Neural crest cell (in vitro differentiated cells): ENCODE measurements around the gene RIMBP2. TPM values are rescaled to one million over a fixed set of nuclear protein-coding genes. Genes with fewer than 3 reads are reported as not detected.

Experiments
- DNase-seq: peaks from one replicate; pipeline ENCODE4 v3.0.0; 2021; ENCODE audit warnings: low read depth, mixed read lengths, low spot score
- H3K27ac Mint-ChIP-seq: one replicate; pipeline ENCODE4 v1.8.0; 2021; ENCODE audit warnings: mild to moderate bottlenecking, mixed read lengths; ENCODE audit not compliant: unreplicated experiment
- H3K27me3 Mint-ChIP-seq: 2 replicates; pipeline ENCODE4 v1.8.0; 2021; ENCODE audit warnings: low read depth, mild to moderate bottlenecking, mixed read lengths
- H3K36me3 Mint-ChIP-seq: 2 replicates; pipeline ENCODE4 v1.8.0; 2021; ENCODE audit warnings: low read depth, mild to moderate bottlenecking, mixed read lengths
- H3K4me1 Mint-ChIP-seq: 2 replicates; pipeline ENCODE4 v1.8.0; 2021; ENCODE audit warnings: mixed read lengths
- H3K4me3 Mint-ChIP-seq: one replicate; pipeline ENCODE4 v1.8.0; 2021; ENCODE audit warnings: mild to moderate bottlenecking, mixed read lengths
- H3K9me3 Mint-ChIP-seq: 2 replicates; pipeline ENCODE4 v1.8.0; 2021; ENCODE audit warnings: mixed read lengths
- CTCF ChIP-seq: fragments of 200-600 bp; sonication (generic); conservative IDR thresholded peaks from 2 replicates; pipeline ENCODE4 v1.5.0; 2021; ENCODE audit warnings: antibody characterized with exemption, mild to moderate bottlenecking
- long read RNA-seq: library from polyadenylated mRNA; unstranded; transcript quantifications from one replicate; pipeline ENCODE4 v2.0.0, GENCODE V29; 2020
- total RNA-seq: library from RNA; stranded (reverse); gene quantifications from 2 replicates; pipeline ENCODE4 v1.2.1, GENCODE V29; 2021

The RIMBP2 gene
- 4.5 and 5.9 TPM in 2 replicates for total RNA-seq
- long read RNA-seq = 0 reads

- peak within 1 kb of the TSS; percentile 23 for H3K27ac Mint-ChIP-seq
Observed at GRCh38 chr12:130715998-130716968, at the start of gene RIMBP2. TSS of gene RIMBP2 (minus strand) at chr12:130716299. CDS start at chr12:130479013, 237,286 bp downstream.

DNA sequence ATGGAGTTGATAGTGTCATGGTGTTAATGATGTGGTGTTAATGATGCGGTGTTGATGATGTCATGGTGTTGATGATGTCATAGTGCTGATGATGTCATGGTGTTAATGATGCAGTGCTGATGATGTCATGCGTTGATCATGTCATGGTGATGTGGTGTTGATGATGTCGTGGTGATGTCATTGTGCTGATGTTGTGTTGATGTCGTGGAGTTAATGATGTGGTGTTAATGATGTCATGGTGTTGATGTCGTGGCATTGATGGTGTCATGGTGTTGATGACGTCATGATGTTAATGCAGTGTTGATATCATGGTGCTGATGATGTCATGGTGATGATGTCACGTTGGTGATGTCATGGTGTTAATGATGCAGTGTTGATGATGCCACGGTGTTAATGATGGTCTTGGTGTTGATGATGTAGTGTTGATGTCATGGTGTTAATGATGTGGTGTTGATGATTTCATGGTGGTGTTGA, 49.1 kb upstream of the RIMBP2 start:
- no peaks in the 10 kb centered on the region for H3K36me3 Mint-ChIP-seq
- no peaks in the 10 kb centered on the region for H3K9me3 Mint-ChIP-seq
- TF ChIP-seq CTCF = no peak
- H3K4me1 Mint-ChIP-seq = no peaks in the 10 kb centered on the region
- DNase-seq = no peak
- peaks cover 8% of the 10 kb centered on the region for H3K27me3 Mint-ChIP-seq
- H3K4me3 Mint-ChIP-seq = no peak overlapping the region
- H3K27ac Mint-ChIP-seq = no peak overlapping the region

More at GRCh38 chr12:130715998-130716968, at the start of gene RIMBP2:
- Mint-ChIP-seq H3K4me1 (peaks cover 47% of the 10 kb centered on the region), H3K9me3 (no peaks in the 10 kb centered on the region), H3K4me3 (peak within 1 kb of the TSS; percentile 90), H3K36me3 (no peaks in the 10 kb centered on the region), H3K27me3 (peaks cover 67% of the 10 kb centered on the region)
- DNase-seq = peak; percentile 20
- no peak for TF ChIP-seq CTCF

DNA sequence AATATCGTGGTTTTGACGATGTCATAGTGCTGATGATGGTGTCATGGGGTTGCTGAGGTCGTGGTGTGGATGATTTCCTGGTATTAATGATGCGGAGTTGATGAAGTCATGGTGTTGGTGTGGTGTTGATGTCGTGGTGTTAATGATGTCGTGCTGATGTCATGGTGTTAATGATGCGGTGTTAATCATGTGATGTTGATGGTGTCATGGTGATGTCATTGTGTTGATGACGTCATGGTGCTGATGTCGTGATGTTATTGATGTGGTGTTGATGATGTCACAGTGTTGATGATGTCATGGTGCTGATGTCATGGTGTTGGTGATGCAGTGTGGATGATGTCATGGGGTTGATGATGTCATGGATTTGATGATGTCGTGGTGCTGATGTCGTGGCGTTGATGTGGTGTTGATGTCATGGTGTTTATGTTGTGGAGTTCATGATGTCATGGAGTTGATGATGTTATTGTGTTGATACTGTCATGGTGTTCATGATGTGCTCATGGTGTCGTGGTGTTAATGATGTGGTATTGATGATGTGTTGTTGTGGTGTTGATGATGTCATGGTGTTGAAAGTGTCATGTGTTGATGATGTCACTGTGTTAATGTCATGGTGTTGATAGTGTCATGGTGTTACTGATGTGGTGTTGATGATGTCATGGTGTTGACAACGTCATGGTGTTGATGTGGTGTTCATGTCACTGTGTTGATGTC, 48.5 kb upstream of the RIMBP2 start:
- no peaks in the 10 kb centered on the region for H3K4me1 Mint-ChIP-seq
- DNase-seq = no peak
- H3K27me3 Mint-ChIP-seq = peaks cover 8% of the 10 kb centered on the region
- H3K36me3 Mint-ChIP-seq = no peaks in the 10 kb centered on the region
- no peak for TF ChIP-seq CTCF
- no peak overlapping the region for H3K4me3 Mint-ChIP-seq
- no peaks in the 10 kb centered on the region for H3K9me3 Mint-ChIP-seq
- no peak overlapping the region for H3K27ac Mint-ChIP-seq

DNA sequence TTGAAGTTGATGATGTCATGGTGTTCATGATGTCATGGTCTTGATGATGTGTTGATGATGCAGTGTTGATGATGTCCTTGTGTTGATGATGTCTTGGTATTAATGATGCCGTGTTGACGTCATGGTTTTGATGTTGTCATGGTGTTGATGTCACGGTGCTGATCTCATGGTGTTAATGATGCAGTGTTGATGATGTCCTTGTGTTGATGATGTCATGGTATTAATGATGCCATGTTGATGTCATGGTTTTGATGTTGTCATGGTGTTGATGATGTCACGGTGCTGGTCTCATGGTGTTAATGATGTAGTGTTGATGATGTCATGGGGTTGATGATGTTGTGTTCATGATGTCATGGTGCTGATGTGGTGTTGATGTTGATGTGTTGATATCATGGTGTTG, 48.0 kb upstream of the RIMBP2 start:
- H3K27me3 Mint-ChIP-seq = peaks cover 8% of the 10 kb centered on the region
- H3K4me1 Mint-ChIP-seq = no peaks in the 10 kb centered on the region
- H3K9me3 Mint-ChIP-seq = no peaks in the 10 kb centered on the region
- H3K4me3 Mint-ChIP-seq = no peak overlapping the region
- TF ChIP-seq CTCF = no peak
- no peaks in the 10 kb centered on the region for H3K36me3 Mint-ChIP-seq
- no peak overlapping the region for H3K27ac Mint-ChIP-seq
- no peak for DNase-seq

DNA sequence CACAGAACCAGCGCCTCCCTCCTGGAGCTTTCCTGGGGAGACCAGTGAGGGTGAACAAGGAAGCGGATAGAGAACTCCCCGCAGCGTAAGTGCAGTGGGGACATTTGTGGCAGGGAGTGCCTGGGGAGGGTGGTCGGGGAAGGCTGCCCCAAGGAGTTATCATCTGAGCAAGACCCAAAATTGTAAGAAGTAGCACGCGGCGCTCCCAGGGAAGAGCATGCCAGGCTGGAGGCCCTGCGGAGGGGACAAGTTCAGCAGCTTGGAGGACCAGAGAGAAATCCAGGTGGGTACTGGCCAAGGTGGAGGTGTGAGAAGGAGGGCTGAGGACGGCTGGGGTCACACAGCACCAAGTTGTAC, 46.2 kb upstream of the RIMBP2 start:
- no peak for DNase-seq
- TF ChIP-seq CTCF = no peak
- Mint-ChIP-seq H3K9me3 (no peaks in the 10 kb centered on the region), H3K36me3 (no peaks in the 10 kb centered on the region), H3K4me3 (no peak overlapping the region), H3K27ac (no peak overlapping the region), H3K4me1 (no peaks in the 10 kb centered on the region), H3K27me3 (peaks cover 4% of the 10 kb centered on the region)
